Measurements from ENCODE around the gene DNAJC17. TPM values are rescaled to one million over a fixed set of nuclear protein-coding genes. Genes with fewer than 3 reads are reported as not detected.

DNAJC17 gene
- total RNA-seq, 1 experiment from 2014 or later = 36.1 TPM

- ChIA-PET POLR2A (interaction anchor here (1.3 to 1.6 kb wide), 3 partner anchors 14 to 65 kb away, joined by 3 to 9 read pairs (median 4); no protein-coding TSS in a partner anchor), RAD21 (ENCODE audit: low non-redundant PET in 1 of 2, low total read pairs in 2 of 2, uncharacterized antibody in 2 of 2, unreplicated experiment in 2 of 2) (no interaction called here), CTCF (interaction anchor here (1.2 to 2.2 kb wide), 3 partner anchors 51 to 65 kb away, joined by 3 to 7 read pairs (median 4); no protein-coding TSS in a partner anchor)
- Histone ChIP-seq H3K27me3 (ENCODE audit: insufficient read depth, low read length) (no peaks in the 10 kb centered on the region), H3K4me3 (replicated peaks in 1 of 2; ENCODE audit: low read depth in 1 of 2, low read length in 2 of 2) (peak overlapping the region; percentile 97 to 100), H3K4me1 (ENCODE audit: control insufficient read depth in 1 of 2, insufficient read depth in 2 of 2, low read length in 2 of 2) (peaks cover 7 to 17% of the 10 kb centered on the region in 2 experiments; a peak in 3 of 4 replicates), H3K36me3 (ENCODE audit: control insufficient read depth in 1 of 2, insufficient read depth in 2 of 2, low read length in 2 of 2) (no peaks in the 10 kb centered on the region; a peak in 2 of 4 replicates), H4K20me1 (ENCODE audit: insufficient read depth) (no peaks in the 10 kb centered on the region), H3K27ac (ENCODE audit: low read depth, low read length) (peak overlapping the region; percentile 97), H3K9me2 (ENCODE audit: insufficient read depth) (no peaks in the 10 kb centered on the region), H3K4me2 (ENCODE audit: low read length) (peak overlapping the region; percentile 93), H2AFZ (ENCODE audit: low read depth, low read length, poor library complexity, severe bottlenecking) (no peak overlapping the region), H3K9me3 (ENCODE audit: control insufficient read depth in 1 of 2, insufficient read depth in 1 of 2, low read depth in 1 of 2, low read length in 2 of 2) (no peaks in the 10 kb centered on the region), H3K9ac (ENCODE audit: low read length) (peak overlapping the region; percentile 97), H3K79me2 (ENCODE audit: insufficient read depth, low read length) (peaks cover 22% of the 10 kb centered on the region)
- no peak for ATAC-seq
- BruUV-seq (replicated peaks) = TSS peak; percentile 53
- TF ChIP-seq RAD21 (IDR thresholded peaks at IDR 0.05; ENCODE audit: low read depth) (no peak), CEBPB (IDR thresholded peaks at IDR 0.05; ENCODE audit: low read depth) (no peak), JUND (IDR thresholded peaks at IDR 0.05) (no peak), CTCF (IDR thresholded peaks at IDR 0.05 in 2 of 3, conservative IDR thresholded peaks at IDR 0.05 in 1 of 3; ENCODE audit: borderline replicate concordance in 1 of 3, insufficient read depth in 1 of 3, low read depth in 2 of 3, low read length in 2 of 3) (no peak), POLR2A (IDR thresholded peaks at IDR 0.05; ENCODE audit: borderline replicate concordance, extremely low read depth, insufficient read depth, insufficient read length) (no peak), MAX (IDR thresholded peaks at IDR 0.05) (no peak), REST (IDR thresholded peaks at IDR 0.05; ENCODE audit: low read depth) (no peak), SRF (IDR thresholded peaks at IDR 0.05; ENCODE audit: low read depth) (no peak), TCF7L2 (IDR thresholded peaks at IDR 0.05; ENCODE audit: borderline replicate concordance, extremely low read depth, insufficient read depth, insufficient read length) (no peak), YY1 (IDR thresholded peaks at IDR 0.05; ENCODE audit: extremely low read depth, insufficient replicate concordance, low read depth, low read length) (no peak), ZBTB33 (IDR thresholded peaks at IDR 0.05; ENCODE audit: extremely low read depth, insufficient replicate concordance, low read length) (no peak), ATF3 (IDR thresholded peaks at IDR 0.05) (no peak), ZFX (IDR thresholded peaks at IDR 0.05) (no peak), FOSL1 (IDR thresholded peaks at IDR 0.05; ENCODE audit: low read depth) (no peak)
- DNase-seq (ENCODE audit: low read depth, low spot score) = no peak
- intact Hi-C loops (cut with micrococcal nuclease) = no loop called here
Measured at GRCh38 chr15:40807888-40808461, 702 bp upstream of the DNAJC17 start.

Data from HCT116 (cell line).